Endothelial cell (in vitro differentiated cells): ENCODE data around the gene TEN1. TPM values are rescaled to one million over a fixed set of nuclear protein-coding genes. Genes with fewer than 3 reads are reported as not detected.
A peak's percentile ranks its signal among the peaks of the same experiment; 100 is the strongest.

ENCODE experiments used
- DNase-seq: peaks from one replicate; pipeline ENCODE4 v3.0.0; 2021; ENCODE audit warnings: low spot score
- H3K27ac Mint-ChIP-seq: one replicate; pipeline ENCODE4 v1.8.0; 2021; ENCODE audit warnings: mixed read lengths, inconsistent platforms; ENCODE audit not compliant: unreplicated experiment
- H3K27me3 Mint-ChIP-seq: one replicate; pipeline ENCODE4 v1.8.0; 2021; ENCODE audit warnings: mild to moderate bottlenecking, moderate library complexity, mixed read lengths, inconsistent platforms; ENCODE audit not compliant: unreplicated experiment
- H3K36me3 Mint-ChIP-seq: one replicate; pipeline ENCODE4 v1.8.0; 2021; ENCODE audit warnings: mild to moderate bottlenecking, low read depth, mixed read lengths, inconsistent platforms; ENCODE audit not compliant: unreplicated experiment
- H3K4me1 Mint-ChIP-seq: one replicate; pipeline ENCODE4 v1.8.0; 2021; ENCODE audit warnings: mild to moderate bottlenecking, mixed read lengths, inconsistent platforms; ENCODE audit not compliant: unreplicated experiment
- H3K4me3 Mint-ChIP-seq: one replicate; pipeline ENCODE4 v1.8.0; 2021; ENCODE audit warnings: mild to moderate bottlenecking, mixed read lengths, inconsistent platforms; ENCODE audit not compliant: unreplicated experiment
- H3K9me3 Mint-ChIP-seq: one replicate; pipeline ENCODE4 v1.8.0; 2021; ENCODE audit warnings: mixed read lengths, inconsistent platforms; ENCODE audit not compliant: unreplicated experiment
- total RNA-seq: library from RNA; stranded (reverse); fragmentation: NEBNext Ultra II Directional; extraction: Animal tissue kit (Norgen Biotek cat#: 25700); gene quantifications from one replicate; pipeline ENCODE4 v1.2.1, GENCODE V29; 2021; ENCODE audit not compliant: unreplicated experiment
- TF ChIP-seq, protein P1 (sequence below): fragments of 200-600 bp; sonication (generic); IDR thresholded peaks from one replicate; pipeline ENCODE4 v1.5.0; 2021; ENCODE audit warnings: antibody characterized with exemption; ENCODE audit not compliant: unreplicated experiment

Gene TEN1
- total RNA-seq, 1 donor from 2014 or later = 22.6 TPM

DNA sequence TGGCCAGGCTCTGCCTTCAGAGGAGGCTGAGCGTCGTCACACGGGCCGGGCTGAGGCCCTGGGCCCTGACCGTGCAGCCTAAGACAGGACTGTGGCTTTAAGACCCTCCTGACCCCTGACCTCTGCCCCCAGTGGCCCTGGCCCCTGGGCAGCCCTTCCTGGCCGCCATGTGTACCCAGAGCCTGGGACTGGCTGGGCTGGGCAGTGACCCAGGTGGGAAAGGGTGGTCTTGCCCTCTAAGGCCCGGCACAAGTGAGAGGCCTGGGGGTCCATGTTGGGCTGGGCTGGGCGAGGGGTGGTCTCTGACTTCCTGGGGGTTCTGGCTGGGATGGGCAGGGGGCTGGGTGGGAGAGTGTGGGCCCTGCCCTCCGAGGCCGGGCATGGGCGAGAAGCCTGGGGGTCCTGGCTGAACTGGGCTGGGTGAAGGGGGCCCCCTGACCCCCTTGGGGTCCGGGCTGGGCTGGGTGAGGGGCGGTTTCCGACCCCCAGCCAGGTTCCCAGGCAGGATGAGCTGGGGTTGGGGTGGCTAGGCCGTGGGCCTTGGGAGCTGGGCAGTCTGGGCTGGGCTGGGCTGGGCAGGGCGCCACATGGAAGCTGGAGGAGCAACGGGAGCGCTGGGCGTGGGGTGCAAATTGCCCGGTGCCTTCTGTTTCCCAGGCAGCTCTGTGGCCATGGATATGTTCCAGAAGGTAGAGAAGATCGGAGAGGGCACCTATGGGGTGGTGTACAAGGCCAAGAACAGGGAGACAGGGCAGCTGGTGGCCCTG, 21.9 kb downstream of the TEN1 start, which contains the start of gene CDK3:
Gene CDK3 (plus strand): TSS at position 101 of the 767 bp plus-strand sequence. CDS start 571 bp downstream, at position 672.
- Mint-ChIP-seq H3K27me3 (peaks cover 3% of the 10 kb centered on the region), H3K4me3 (no peak within 1 kb of the TSS), H3K4me1 (peaks cover 12% of the 10 kb centered on the region), H3K27ac (no peak within 1 kb of the TSS), H3K36me3 (peaks cover 21% of the 10 kb centered on the region), H3K9me3 (peaks cover 4% of the 10 kb centered on the region)
- TF ChIP-seq, protein P1, sequence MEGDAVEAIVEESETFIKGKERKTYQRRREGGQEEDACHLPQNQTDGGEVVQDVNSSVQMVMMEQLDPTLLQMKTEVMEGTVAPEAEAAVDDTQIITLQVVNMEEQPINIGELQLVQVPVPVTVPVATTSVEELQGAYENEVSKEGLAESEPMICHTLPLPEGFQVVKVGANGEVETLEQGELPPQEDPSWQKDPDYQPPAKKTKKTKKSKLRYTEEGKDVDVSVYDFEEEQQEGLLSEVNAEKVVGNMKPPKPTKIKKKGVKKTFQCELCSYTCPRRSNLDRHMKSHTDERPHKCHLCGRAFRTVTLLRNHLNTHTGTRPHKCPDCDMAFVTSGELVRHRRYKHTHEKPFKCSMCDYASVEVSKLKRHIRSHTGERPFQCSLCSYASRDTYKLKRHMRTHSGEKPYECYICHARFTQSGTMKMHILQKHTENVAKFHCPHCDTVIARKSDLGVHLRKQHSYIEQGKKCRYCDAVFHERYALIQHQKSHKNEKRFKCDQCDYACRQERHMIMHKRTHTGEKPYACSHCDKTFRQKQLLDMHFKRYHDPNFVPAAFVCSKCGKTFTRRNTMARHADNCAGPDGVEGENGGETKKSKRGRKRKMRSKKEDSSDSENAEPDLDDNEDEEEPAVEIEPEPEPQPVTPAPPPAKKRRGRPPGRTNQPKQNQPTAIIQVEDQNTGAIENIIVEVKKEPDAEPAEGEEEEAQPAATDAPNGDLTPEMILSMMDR = peak; percentile 64
- no peak for DNase-seq

DNA sequence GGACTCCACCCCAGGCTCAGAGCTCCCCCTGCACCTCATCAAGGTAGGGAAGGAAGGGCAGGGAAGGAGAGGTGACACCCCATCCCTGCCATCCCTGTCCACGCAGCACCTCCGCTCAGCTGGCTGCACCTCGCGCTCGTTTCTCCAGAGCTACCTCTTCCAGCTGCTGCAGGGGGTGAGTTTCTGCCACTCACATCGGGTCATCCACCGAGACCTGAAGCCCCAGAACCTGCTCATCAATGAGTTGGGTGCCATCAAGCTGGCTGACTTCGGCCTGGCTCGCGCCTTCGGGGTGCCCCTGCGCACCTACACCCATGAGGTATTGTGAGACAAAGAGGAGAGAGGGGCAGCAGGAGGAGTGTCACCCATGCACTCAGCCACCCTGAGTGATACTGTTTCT, 23.1 kb downstream of the TEN1 start:
- no peak overlapping the region for H3K4me3 Mint-ChIP-seq
- H3K4me1 Mint-ChIP-seq = peaks cover 7% of the 10 kb centered on the region
- TF ChIP-seq, protein P1 = no peak
- no peak overlapping the region for H3K27ac Mint-ChIP-seq
- H3K27me3 Mint-ChIP-seq = peaks cover 3% of the 10 kb centered on the region
- H3K9me3 Mint-ChIP-seq = peaks cover 4% of the 10 kb centered on the region
- no peak for DNase-seq
- H3K36me3 Mint-ChIP-seq = peaks cover 18% of the 10 kb centered on the region

DNA sequence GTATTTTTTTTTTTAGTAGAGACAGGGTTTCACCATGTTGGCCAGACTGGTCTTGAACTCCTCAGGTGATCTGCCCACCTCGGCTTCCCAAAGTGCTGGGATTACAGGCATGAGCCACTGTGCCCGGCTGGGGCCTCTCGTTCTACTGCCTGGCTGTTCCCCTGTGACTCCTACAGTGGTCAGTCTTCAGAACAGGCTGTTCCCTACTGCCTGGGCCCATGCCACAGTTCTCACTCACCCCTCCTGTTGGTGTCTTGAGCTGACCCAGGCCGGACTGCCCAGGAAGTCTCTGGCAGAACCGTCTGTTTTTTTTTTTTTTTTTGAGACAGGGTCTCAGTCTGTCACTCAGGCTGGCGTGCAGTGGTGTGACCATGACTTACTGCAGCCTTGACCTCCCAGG, 24.9 kb downstream of the TEN1 start:
- no peak for DNase-seq
- no peaks in the 10 kb centered on the region for H3K4me1 Mint-ChIP-seq
- TF ChIP-seq, protein P1 = no peak
- H3K4me3 Mint-ChIP-seq = no peak overlapping the region
- H3K27ac Mint-ChIP-seq = no peak overlapping the region
- H3K9me3 Mint-ChIP-seq = no peaks in the 10 kb centered on the region
- H3K27me3 Mint-ChIP-seq = no peaks in the 10 kb centered on the region
- H3K36me3 Mint-ChIP-seq = peaks cover 13% of the 10 kb centered on the region

DNA sequence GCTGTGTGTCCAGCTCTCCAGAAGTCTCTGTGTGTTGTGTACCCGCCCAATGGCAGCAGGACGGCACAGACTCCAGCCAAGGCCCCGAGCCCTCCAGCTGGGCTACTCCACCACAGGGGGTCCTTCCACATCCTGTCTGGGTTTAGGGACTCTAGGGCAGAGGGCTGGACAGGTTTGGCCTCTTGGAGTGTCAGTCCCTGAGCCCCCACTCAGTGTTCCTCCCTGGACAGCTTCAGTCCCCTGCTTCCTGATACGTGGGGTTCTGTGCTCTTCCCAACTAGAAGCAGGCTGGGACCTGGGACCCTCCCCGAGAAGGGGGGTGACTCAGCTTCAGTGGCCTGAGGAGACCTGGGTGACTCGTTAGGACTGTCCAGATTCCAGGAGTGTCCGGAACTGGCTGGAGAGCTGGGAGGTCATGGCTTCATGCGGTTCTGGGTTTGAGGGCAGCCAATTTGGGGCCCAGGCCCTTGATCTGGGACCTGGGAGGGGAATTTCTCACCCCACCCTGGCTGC, 25.8 kb downstream of the TEN1 start:
- TF ChIP-seq, protein P1 = no peak
- no peaks in the 10 kb centered on the region for H3K4me1 Mint-ChIP-seq
- H3K27me3 Mint-ChIP-seq = no peaks in the 10 kb centered on the region
- no peak overlapping the region for H3K27ac Mint-ChIP-seq
- DNase-seq = no peak
- no peak overlapping the region for H3K4me3 Mint-ChIP-seq
- no peaks in the 10 kb centered on the region for H3K9me3 Mint-ChIP-seq
- H3K36me3 Mint-ChIP-seq = peaks cover 20% of the 10 kb centered on the region
